MM.1S (cell line): ENCODE measurements around the gene GPR17.

Source experiments
- DNase-seq: peaks from one replicate; pipeline ENCODE4 v3.0.0-alpha.2; 2015
- H2AFZ ChIP-seq: fragments of 300-600 bp; sonication (generic); 2 replicates; pipeline ENCODE4 v1.6.0; 2016; ENCODE audit warnings: antibody characterized with exemption, low read length
- H3F3A ChIP-seq: fragments of 300-600 bp; sonication (generic); 2 replicates; pipeline ENCODE4 v1.6.1; 2016; ENCODE audit warnings: mild to moderate bottlenecking, antibody characterized with exemption, low read length, moderate library complexity, mixed read lengths; ENCODE audit not compliant: insufficient read depth
- H3K27ac ChIP-seq: fragments of 300-600 bp; sonication (generic); 2 replicates; pipeline ENCODE4 v1.5.1; 2016; ENCODE audit warnings: mild to moderate bottlenecking, low read length
- H3K27me3 ChIP-seq: fragments of 300-600 bp; sonication (generic); replicated peaks from 2 replicates; pipeline ENCODE4 v1.6.0; 2016; ENCODE audit warnings: low read length; ENCODE audit not compliant: insufficient read depth
- H3K36me3 ChIP-seq: fragments of 300-600 bp; sonication (generic); replicated peaks from 2 replicates; pipeline ENCODE4 v1.6.1; 2016; ENCODE audit warnings: mild to moderate bottlenecking, low read length, mixed read lengths; ENCODE audit not compliant: insufficient read depth
- H3K4me1 ChIP-seq: fragments of 300-600 bp; sonication (generic); 2 replicates; pipeline ENCODE4 v1.6.1; 2016; ENCODE audit warnings: low read length, mixed read lengths
- H3K4me2 ChIP-seq: fragments of 300-600 bp; sonication (generic); 2 replicates; pipeline ENCODE4 v1.6.0; 2016; ENCODE audit warnings: low read depth, low read length
- H3K4me3 ChIP-seq: fragments of 300-600 bp; sonication (generic); 2 replicates; pipeline ENCODE4 v1.5.1; 2016; ENCODE audit warnings: low read length, mixed read lengths
- H3K79me2 ChIP-seq: fragments of 300-600 bp; sonication (generic); 2 replicates; pipeline ENCODE4 v1.6.1; 2016; ENCODE audit warnings: mixed run types, low read length, mixed read lengths
- H3K9ac ChIP-seq: fragments of 300-600 bp; sonication (generic); 2 replicates; pipeline ENCODE4 v1.6.1; 2016; ENCODE audit warnings: low read length, mixed read lengths
- H3K9me2 ChIP-seq: fragments of 300-600 bp; sonication (generic); replicated peaks from 2 replicates; pipeline ENCODE4 v1.6.1; 2016; ENCODE audit warnings: mild to moderate bottlenecking, low read length, mixed read lengths; ENCODE audit not compliant: insufficient read depth
- H3K9me3 ChIP-seq: fragments of 300-600 bp; sonication (generic); replicated peaks from 2 replicates; pipeline ENCODE4 v1.6.1; 2016; ENCODE audit warnings: mild to moderate bottlenecking, low read length, mixed read lengths; ENCODE audit not compliant: insufficient read depth
- H4K20me1 ChIP-seq: fragments of 300-600 bp; sonication (generic); 2 replicates; pipeline ENCODE4 v1.6.1; 2016; ENCODE audit warnings: mild to moderate bottlenecking, low read length, moderate library complexity, mixed read lengths; ENCODE audit not compliant: insufficient read depth
- CTCF ChIP-seq: fragments of 300-600 bp; sonication (generic); IDR thresholded peaks from 2 replicates; pipeline ENCODE4 v1.5.1; 2016; ENCODE audit warnings: antibody characterized with exemption, low read length, mixed read lengths
- EZH2 ChIP-seq: fragments of 300-600 bp; sonication (generic); optimal IDR thresholded peaks from 2 replicates; pipeline ENCODE3; 2017; ENCODE audit warnings: low read depth, mild to moderate bottlenecking, antibody characterized with exemption, low read length, mixed read lengths
- EZH2phosphoT487 ChIP-seq: fragments of 300-600 bp; sonication (generic); IDR thresholded peaks from 2 replicates; pipeline ENCODE4 v1.6.1; 2018; ENCODE audit warnings: antibody characterized with exemption, low read length

The GPR17 gene

GRCh38 chr2:127634066-127634617 lies 11.8 kb upstream of the GPR17 start:
- Histone ChIP-seq H3K9ac (no peak overlapping the region), H3K9me3 (no peaks in the 10 kb centered on the region), H3K27ac (no peak overlapping the region), H3K79me2 (no peaks in the 10 kb centered on the region), H3K36me3 (no peaks in the 10 kb centered on the region), H3K27me3 (peaks cover 58% of the 10 kb centered on the region), H3K4me2 (no peak overlapping the region), H3K4me1 (no peaks in the 10 kb centered on the region), H3K4me3 (no peak overlapping the region), H3K9me2 (no peaks in the 10 kb centered on the region), H3F3A (no peaks in the 10 kb centered on the region), H4K20me1 (no peaks in the 10 kb centered on the region), H2AFZ (no peak overlapping the region)
- TF ChIP-seq EZH2: no peak
- no peak for TF ChIP-seq CTCF
- no peak for TF ChIP-seq EZH2phosphoT487
- DNase-seq: no peak

GRCh38 chr2:127634626-127635379 lies 11.2 kb upstream of the GPR17 start:
- Histone ChIP-seq H4K20me1 (no peaks in the 10 kb centered on the region), H3K36me3 (no peaks in the 10 kb centered on the region), H3K4me3 (no peak overlapping the region), H3K4me2 (no peak overlapping the region), H3K9me3 (no peaks in the 10 kb centered on the region), H3K79me2 (no peaks in the 10 kb centered on the region), H2AFZ (no peak overlapping the region), H3K27me3 (peaks cover 58% of the 10 kb centered on the region), H3K9me2 (no peaks in the 10 kb centered on the region), H3F3A (no peaks in the 10 kb centered on the region), H3K4me1 (no peaks in the 10 kb centered on the region), H3K9ac (no peak overlapping the region), H3K27ac (no peak overlapping the region)
- TF ChIP-seq EZH2 (no peak), EZH2phosphoT487 (no peak), CTCF (no peak)
- no peak for DNase-seq

GRCh38 chr2:127635380-127636237 lies 10.3 kb upstream of the GPR17 start:
- Histone ChIP-seq H3K4me3 (no peak overlapping the region), H4K20me1 (no peaks in the 10 kb centered on the region), H3K27ac (no peak overlapping the region), H3K27me3 (peaks cover 56% of the 10 kb centered on the region), H3K36me3 (no peaks in the 10 kb centered on the region), H3K4me1 (no peaks in the 10 kb centered on the region), H3K4me2 (no peak overlapping the region), H3K9ac (no peak overlapping the region), H3K9me2 (no peaks in the 10 kb centered on the region), H3K9me3 (no peaks in the 10 kb centered on the region), H3F3A (no peaks in the 10 kb centered on the region), H2AFZ (no peak overlapping the region), H3K79me2 (no peaks in the 10 kb centered on the region)
- no peak for DNase-seq
- TF ChIP-seq CTCF (no peak), EZH2 (no peak), EZH2phosphoT487 (no peak)
